Small intestine (tissue), 16 donors: Measurements from ENCODE around the gene CFAP299. TPM values are rescaled to one million over a fixed set of nuclear protein-coding genes. Genes with fewer than 3 reads are reported as not detected.
A peak's percentile ranks its signal among the peaks of the same experiment; 100 is the strongest.
"Not testable (repeated sequence)": the region's sequence is repeated elsewhere in the genome, so short reads cannot be mapped to it uniquely, and the experiment has no call there.

Experiments used
- DNase-seq, 2 donors: peaks; one replicate each; pipeline versions ENCODE4 v3.0.0 to v3.0.0-alpha.2; 2013
- FAIRE-seq: peaks from 2 replicates; lab custom pipeline; 2012; peaks lifted over from hg19 to GRCh38; lab: Jason Lieb, UNC
- H3K27ac ChIP-seq, 3 donors: one replicate each; pipeline ENCODE4 v1.5.1; 2013; ENCODE audit warnings: low read length in 2 of 3, mild to moderate bottlenecking in 2 of 3, control low read depth in 1 of 3, inconsistent platforms in 1 of 3, low read depth in 1 of 3, moderate library complexity in 1 of 3
- H3K27me3 ChIP-seq, 3 donors: one replicate each; pipeline ENCODE4 v1.6.1; 2013; ENCODE audit warnings: low read length in 3 of 3, inconsistent platforms in 1 of 3; ENCODE audit not compliant: control insufficient read depth in 3 of 3, insufficient read depth in 3 of 3
- H3K36me3 ChIP-seq, 3 donors: one replicate each; pipeline ENCODE4 v1.6.1; 2013; ENCODE audit warnings: low read length in 3 of 3, inconsistent platforms in 1 of 3, low read depth in 1 of 3, mild to moderate bottlenecking in 1 of 3, moderate library complexity in 1 of 3; ENCODE audit not compliant: control insufficient read depth in 3 of 3, insufficient read depth in 2 of 3
- H3K4me1 ChIP-seq, 3 donors: one replicate each; pipeline ENCODE4 v1.6.1; 2013; ENCODE audit warnings: low read length in 2 of 3, inconsistent platforms in 1 of 3, low read depth in 1 of 3, mild to moderate bottlenecking in 1 of 3, moderate library complexity in 1 of 3; ENCODE audit not compliant: control insufficient read depth in 3 of 3, insufficient read depth in 2 of 3
- H3K4me3 ChIP-seq, 3 donors: one replicate each; pipeline ENCODE4 v1.5.1; 2013; ENCODE audit warnings: low read length in 3 of 3, control low read depth in 1 of 3, inconsistent platforms in 1 of 3, low read depth in 1 of 3, mild to moderate bottlenecking in 1 of 3, moderate library complexity in 1 of 3
- H3K9me3 ChIP-seq, 2 donors: one replicate each; pipeline ENCODE4 v1.6.1; 2013; ENCODE audit warnings: low read depth in 1 of 2, low read length in 1 of 2; ENCODE audit not compliant: control insufficient read depth in 2 of 2, insufficient read depth in 1 of 2
- WGBS, 3 donors: extraction: QIAGEN DNeasy Blood & Tissue Kit; methylation state at CpG; one replicate each; pipeline ENCODE4 v1.1.7; 2013; 5-methylcytosine and 5-hydroxymethylcytosine counted together
- long read RNA-seq, 10 donors: transcript quantifications; one replicate each; lab custom pipeline, GENCODE V29; 2026
- polyA plus RNA-seq, 4 donors: library from polyadenylated mRNA; stranded (reverse) in 3 of 4; unstranded in 1 of 4; fragments of 200-250 nt in 3 of 4; fragments of 120-200 nt in 1 of 4; gene quantifications; one replicate each; pipeline versions ENCODE4 v1.2.1 to v1.2.3, GENCODE V29; 2013
- donor health status: healthy with polysubstance abuse.
- donor health status: control.
- donor health status: control.
- donor health status: Bipolar disorder and iron deficiency.
- donor health status: healthy.

Gene CFAP299
- not detected for polyA plus RNA-seq
- long read RNA-seq, donor 1: 0 reads
- long read RNA-seq, donor 2: 0 reads
- long read RNA-seq, donor 3, partial matches to known transcripts: 0 of 1 reads
- long read RNA-seq, donor 3, other reads (novel, unspliced or antisense): 0 of 1 reads
- long read RNA-seq, donor 4: 0 reads
- long read RNA-seq, donor 5: 0 reads
- long read RNA-seq, donor 6: 0 reads
- long read RNA-seq, donor 7, partial matches to known transcripts: 0 of 1 reads
- long read RNA-seq, donor 7, other reads (novel, unspliced or antisense): 0 of 1 reads
- long read RNA-seq, donor 8: 0 reads
- long read RNA-seq, donor 9: 0 reads
- long read RNA-seq, donor 10: 0 reads

GRCh38 chr4:80335554-80336358 is at the start of gene CFAP299:
CFAP299 (plus strand) TSS chr4:80335730.
- Histone ChIP-seq H3K9me3 (no peaks in the 10 kb centered on the region), H3K27ac (no peak within 1 kb of the TSS), H3K4me3 (peak within 1 kb of the TSS; percentile 37 to 80 (median 52)), H3K27me3 (peaks cover 0 to 31% (median 5%) of the 10 kb centered on the region in 3 donors), H3K4me1 (peaks cover 0 to 5% (median 0%) of the 10 kb centered on the region in 3 donors), H3K36me3 (no peaks in the 10 kb centered on the region)
- DNase-seq (peak; percentile 90 to 95), FAIRE-seq (no peak)
- 0 to 2% (median 1%) methylated on average over 49 of the region's 49 CpGs for WGBS, 3 donors

- Histone ChIP-seq H3K9me3 (no peaks in the 10 kb centered on the region), H3K4me1 (no peaks in the 10 kb centered on the region), H3K36me3 (no peaks in the 10 kb centered on the region), H3K27me3 (peaks cover 0 to 4% (median 0%) of the 10 kb centered on the region in 3 donors), H3K27ac (no peak overlapping the region), H3K4me3 (no peak overlapping the region)
- no peak for DNase-seq
- no peak for FAIRE-seq
- 61 to 71% (median 64%) methylated on average over 7 of the region's 7 CpGs for WGBS, 3 donors
Observed at GRCh38 chr4:80286451-80286850, 49.1 kb upstream of the CFAP299 start.

GRCh38 chr4:80290665-80291064 is 44.9 kb upstream of the CFAP299 start:
- FAIRE-seq, H3K27ac ChIP-seq: not testable (repeated sequence)

GRCh38 chr4:80294206-80294605 is 41.3 kb upstream of the CFAP299 start:
- no peak overlapping the region for H3K27ac ChIP-seq
- WGBS, 3 donors: 59 to 68% (median 67%) methylated on average over 2 of the region's 2 CpGs
- FAIRE-seq (no peak), DNase-seq (no peak)
- no peaks in the 10 kb centered on the region for H3K27me3 ChIP-seq
- H3K9me3 ChIP-seq: no peaks in the 10 kb centered on the region
- no peaks in the 10 kb centered on the region for H3K4me1 ChIP-seq
- H3K4me3 ChIP-seq: no peak overlapping the region
- no peaks in the 10 kb centered on the region for H3K36me3 ChIP-seq

More at GRCh38 chr4:80290665-80291064, 44.9 kb upstream of the CFAP299 start:
- H3K4me3 ChIP-seq, H3K9me3 ChIP-seq, H3K36me3 ChIP-seq, H3K4me1 ChIP-seq, DNase-seq, H3K27me3 ChIP-seq: not testable (repeated sequence)
- WGBS, 3 donors: 87 to 96% (median 93%) methylated on average over 2 of the region's 2 CpGs

DNA sequence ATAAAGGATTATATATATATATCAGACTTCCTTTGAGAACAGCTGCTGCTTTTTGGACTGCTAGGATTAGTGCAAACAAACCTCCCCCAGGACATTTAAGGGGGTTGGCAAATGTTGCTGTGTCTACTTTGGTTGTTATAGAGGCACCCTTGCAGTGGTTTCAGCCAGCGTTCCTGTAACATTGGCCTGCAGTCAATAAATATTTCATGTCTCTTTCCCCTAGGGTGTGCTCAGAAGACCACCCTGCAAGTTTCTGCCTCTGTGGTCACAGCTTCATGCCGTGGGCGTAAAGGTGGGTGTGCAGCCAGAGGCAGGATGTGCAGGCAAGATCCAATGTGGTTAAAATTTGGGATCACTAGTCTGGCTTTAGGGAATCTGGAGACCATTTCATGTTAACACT is 40.2 kb upstream of the CFAP299 start:
- H3K36me3 ChIP-seq: no peaks in the 10 kb centered on the region
- WGBS, 3 donors: 79 to 90% (median 80%) methylated on average over 3 of the region's 3 CpGs
- no peaks in the 10 kb centered on the region for H3K4me1 ChIP-seq
- H3K27me3 ChIP-seq: no peaks in the 10 kb centered on the region
- no peak for DNase-seq
- no peak overlapping the region for H3K4me3 ChIP-seq
- no peak overlapping the region for H3K27ac ChIP-seq
- no peaks in the 10 kb centered on the region for H3K9me3 ChIP-seq
- FAIRE-seq: no peak

DNA sequence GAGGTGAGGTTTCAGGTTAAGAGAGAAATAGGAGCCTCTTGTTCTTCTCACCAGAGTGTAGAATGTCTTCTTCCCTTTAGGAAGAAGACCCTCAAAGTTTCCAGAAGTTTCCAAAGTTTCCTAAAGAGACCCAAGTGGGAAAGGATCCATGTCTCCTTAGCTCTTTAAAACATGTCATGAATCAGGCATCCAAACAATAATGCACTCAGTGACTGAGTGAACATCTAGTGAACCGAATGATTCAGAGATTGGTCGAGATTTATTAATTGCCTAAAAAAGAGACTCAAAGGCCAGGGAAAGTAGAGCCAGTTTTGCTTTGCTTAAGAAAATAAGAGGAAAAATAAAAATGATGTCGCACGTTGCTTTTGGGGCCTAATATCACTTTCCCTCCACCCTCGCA is 39.7 kb upstream of the CFAP299 start:
- Histone ChIP-seq H3K36me3 (no peaks in the 10 kb centered on the region), H3K4me3 (no peak overlapping the region), H3K4me1 (no peaks in the 10 kb centered on the region), H3K27me3 (no peaks in the 10 kb centered on the region), H3K27ac (no peak overlapping the region), H3K9me3 (no peaks in the 10 kb centered on the region)
- DNase-seq (no peak), FAIRE-seq (no peak)
- WGBS, 3 donors: 86 to 91% (median 91%) methylated on average over 5 of the region's 5 CpGs

DNA sequence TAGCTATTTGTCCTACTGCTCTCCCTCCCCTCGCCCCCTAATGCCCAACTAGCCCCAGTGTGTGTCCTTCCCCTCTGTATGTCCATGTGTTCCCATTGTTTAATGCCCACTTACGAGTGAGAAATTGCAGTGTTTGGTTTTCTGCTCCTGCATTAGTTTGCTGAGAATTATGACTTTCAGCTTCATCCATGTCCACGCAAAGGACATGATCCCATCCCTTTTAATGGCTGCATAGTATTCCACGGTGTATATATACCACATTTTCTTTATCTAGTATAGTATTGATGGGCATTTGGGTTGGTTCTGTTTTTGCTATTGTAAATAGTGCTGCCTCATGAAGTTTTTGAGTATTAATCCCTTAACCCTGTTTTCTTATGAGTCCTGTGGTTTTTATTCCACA is 33.6 kb upstream of the CFAP299 start:
- no peaks in the 10 kb centered on the region for H3K9me3 ChIP-seq
- H3K27ac ChIP-seq: no peak overlapping the region
- DNase-seq: no peak
- WGBS, 3 donors: 70 to 74% (median 70%) methylated on average over 4 of the region's 4 CpGs
- H3K4me1 ChIP-seq: no peaks in the 10 kb centered on the region
- H3K27me3 ChIP-seq: peaks cover 0 to 2% (median 0%) of the 10 kb centered on the region in 3 donors
- no peak for FAIRE-seq
- no peak overlapping the region for H3K4me3 ChIP-seq
- no peaks in the 10 kb centered on the region for H3K36me3 ChIP-seq

- Histone ChIP-seq H3K27ac (no peak overlapping the region), H3K4me3 (no peak overlapping the region), H3K36me3 (no peaks in the 10 kb centered on the region), H3K4me1 (no peaks in the 10 kb centered on the region), H3K9me3 (no peaks in the 10 kb centered on the region), H3K27me3 (peaks cover 0 to 5% (median 0%) of the 10 kb centered on the region in 3 donors)
- 91 to 94% (median 93%) methylated on average over 23 to 26 of the region's 26 CpGs for WGBS, 3 donors
- FAIRE-seq: no peak
- DNase-seq: no peak
Observed at GRCh38 chr4:80302616-80303223, 32.8 kb upstream of the CFAP299 start.
